ENCODE measurements around the gene SPTBN1.
"Not testable (repeated sequence)": the region's sequence is repeated elsewhere in the genome, so short reads cannot be mapped to it uniquely, and the experiment has no call there.

The SPTBN1 gene

DNA sequence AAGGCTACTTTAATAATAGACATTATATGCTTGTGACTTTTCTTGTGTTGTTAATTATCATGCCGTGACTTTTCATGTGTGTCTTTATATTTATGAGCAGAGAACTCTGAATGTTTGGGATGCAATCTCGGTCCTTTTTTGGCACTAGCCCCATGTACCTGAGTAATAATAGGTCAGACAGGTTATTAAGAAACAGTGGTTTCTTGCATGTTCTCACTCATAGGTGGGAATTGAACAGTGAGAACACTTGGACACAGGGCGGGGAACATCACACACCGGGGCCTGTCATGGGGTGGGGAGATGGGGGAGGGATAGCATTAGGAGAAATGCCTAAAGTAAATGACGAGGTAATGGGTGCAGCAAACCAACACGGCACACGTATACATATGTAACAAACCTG lies 61.9 kb downstream of the SPTBN1 start:
- H3K27ac Mint-ChIP-seq; DNase-seq (ENCODE audit: low spot score in 2 of 2); H3K4me3 Mint-ChIP-seq; H3K36me3 Mint-ChIP-seq; ATAC-seq; H3K9me3 Mint-ChIP-seq; H3K4me1 Mint-ChIP-seq: not testable (repeated sequence)

DNA sequence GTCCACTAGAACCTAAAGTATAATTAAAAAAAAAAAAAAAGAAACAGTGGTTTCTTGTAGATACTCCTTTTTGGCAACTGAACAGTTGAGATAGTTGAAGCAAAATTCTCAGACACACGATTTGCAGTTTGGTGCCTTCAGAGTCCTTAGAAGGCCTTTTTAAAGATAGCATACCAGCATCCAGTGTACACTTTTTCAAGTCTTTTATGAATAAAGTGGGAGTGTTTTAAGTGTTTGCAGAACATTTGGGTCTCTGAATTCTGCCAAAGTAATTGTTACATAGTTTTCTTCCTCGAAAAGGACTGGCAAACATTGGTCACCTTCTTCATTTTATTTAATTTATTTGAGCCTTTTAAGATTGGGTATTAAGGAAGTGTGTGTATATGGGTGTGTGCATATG lies 62.3 kb downstream of the SPTBN1 start:
- DNase-seq (ENCODE audit: low spot score in 2 of 2) (no peak), ATAC-seq (no peak)
- Mint-ChIP-seq H3K36me3 (no peaks in the 10 kb centered on the region), H3K4me1 (no peaks in the 10 kb centered on the region), H3K9me3 (no peaks in the 10 kb centered on the region), H3K4me3 (no peak overlapping the region), H3K27ac (no peak overlapping the region)

DNA sequence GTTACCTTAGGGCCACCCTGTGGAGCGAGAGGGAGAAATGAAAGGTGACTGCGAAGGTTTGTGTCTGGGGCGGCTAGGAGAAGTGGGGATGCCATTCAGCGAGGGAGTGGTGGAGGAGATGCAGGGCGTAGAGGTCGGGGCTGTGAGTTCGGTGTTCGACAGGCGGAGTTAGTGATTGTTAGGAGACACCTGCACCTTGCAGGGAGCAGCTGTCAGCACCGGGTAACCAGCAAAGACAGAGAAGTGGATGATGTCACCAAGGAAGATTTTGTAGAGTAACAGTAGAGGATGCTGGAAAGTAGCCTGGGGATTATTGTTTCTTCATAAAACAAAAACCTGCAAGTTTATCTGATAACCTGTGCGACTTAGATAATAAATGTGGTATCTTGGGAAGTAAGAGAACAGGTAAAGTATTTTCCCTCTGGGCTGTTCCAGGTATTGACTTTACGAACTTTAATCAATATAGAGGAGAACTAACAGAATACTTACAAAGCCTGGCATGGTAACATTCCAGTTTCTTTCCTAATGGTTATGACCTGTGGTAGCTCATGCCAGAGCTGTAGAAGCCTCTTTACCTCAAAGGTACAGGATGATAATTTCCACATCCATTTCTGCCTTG lies 63.8 kb downstream of the SPTBN1 start:
- Mint-ChIP-seq H3K36me3 (no peaks in the 10 kb centered on the region), H3K9me3 (no peaks in the 10 kb centered on the region), H3K4me3 (no peak overlapping the region), H3K27ac (no peak overlapping the region), H3K4me1 (peaks cover 9% of the 10 kb centered on the region)
- no peak for DNase-seq (ENCODE audit: low spot score in 2 of 2)
- ATAC-seq: no peak

DNA sequence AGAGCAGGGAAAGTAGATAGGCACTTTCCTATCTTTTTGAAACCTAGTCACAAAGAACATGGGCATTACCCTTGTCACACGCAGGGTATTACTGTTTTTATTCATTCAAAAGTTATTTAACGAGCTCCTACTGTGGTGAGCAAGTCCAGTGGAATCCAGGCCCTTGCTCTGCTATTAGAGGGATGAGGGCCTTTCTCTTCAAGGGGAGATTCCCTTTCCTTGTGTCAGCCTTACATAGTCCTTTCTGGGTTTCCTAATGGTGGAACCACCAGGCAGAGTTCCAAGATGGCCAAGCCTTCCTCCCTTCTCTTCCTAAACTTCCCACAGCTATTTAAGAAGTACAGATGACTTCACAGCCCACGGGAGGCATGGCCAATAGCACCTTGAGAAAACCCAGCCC lies 64.6 kb downstream of the SPTBN1 start:
- no peak overlapping the region for H3K4me3 Mint-ChIP-seq
- ATAC-seq: no peak
- H3K4me1 Mint-ChIP-seq: peaks cover 11% of the 10 kb centered on the region
- DNase-seq (ENCODE audit: low spot score in 2 of 2): no peak
- H3K27ac Mint-ChIP-seq: no peak overlapping the region
- H3K36me3 Mint-ChIP-seq: no peaks in the 10 kb centered on the region
- no peaks in the 10 kb centered on the region for H3K9me3 Mint-ChIP-seq

DNA sequence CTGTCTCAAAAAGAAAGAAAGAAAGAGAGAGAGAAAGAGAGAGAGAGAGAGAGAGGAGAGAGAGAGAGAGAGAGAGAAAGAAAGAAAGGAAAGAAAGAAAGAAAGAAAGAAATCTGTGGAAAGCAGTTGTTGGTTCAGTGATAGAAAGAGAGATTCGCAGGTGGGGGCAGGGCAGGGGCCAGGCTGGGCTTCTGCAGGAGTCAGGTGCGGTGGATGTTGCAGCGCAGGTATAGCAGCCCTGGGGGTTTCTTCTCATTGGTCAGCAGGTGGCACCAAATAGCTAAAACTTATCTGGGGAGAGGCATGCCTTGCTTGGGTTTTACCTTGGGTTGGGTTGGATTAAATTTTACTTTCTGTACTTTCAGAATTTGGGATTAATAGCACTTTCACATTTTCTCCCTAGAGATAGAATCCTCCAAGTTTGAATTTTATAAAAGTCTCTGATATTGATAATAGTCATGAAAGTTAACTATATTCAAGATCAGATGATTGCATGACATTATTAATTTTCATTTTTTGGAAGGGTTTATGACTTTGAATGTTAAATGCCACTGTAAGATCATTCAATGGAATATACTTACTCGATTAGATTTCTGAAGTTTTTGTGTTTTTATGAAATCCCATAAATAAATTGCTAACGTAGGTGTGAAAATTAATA lies 66.6 kb downstream of the SPTBN1 start:
- DNase-seq (ENCODE audit: low spot score in 2 of 2) (peak; percentile 44 to 67), ATAC-seq (peak; percentile 83)
- Mint-ChIP-seq H3K27ac (no peak overlapping the region), H3K9me3 (no peaks in the 10 kb centered on the region), H3K36me3 (no peaks in the 10 kb centered on the region), H3K4me1 (peaks cover 11% of the 10 kb centered on the region), H3K4me3 (no peak overlapping the region)

DNA sequence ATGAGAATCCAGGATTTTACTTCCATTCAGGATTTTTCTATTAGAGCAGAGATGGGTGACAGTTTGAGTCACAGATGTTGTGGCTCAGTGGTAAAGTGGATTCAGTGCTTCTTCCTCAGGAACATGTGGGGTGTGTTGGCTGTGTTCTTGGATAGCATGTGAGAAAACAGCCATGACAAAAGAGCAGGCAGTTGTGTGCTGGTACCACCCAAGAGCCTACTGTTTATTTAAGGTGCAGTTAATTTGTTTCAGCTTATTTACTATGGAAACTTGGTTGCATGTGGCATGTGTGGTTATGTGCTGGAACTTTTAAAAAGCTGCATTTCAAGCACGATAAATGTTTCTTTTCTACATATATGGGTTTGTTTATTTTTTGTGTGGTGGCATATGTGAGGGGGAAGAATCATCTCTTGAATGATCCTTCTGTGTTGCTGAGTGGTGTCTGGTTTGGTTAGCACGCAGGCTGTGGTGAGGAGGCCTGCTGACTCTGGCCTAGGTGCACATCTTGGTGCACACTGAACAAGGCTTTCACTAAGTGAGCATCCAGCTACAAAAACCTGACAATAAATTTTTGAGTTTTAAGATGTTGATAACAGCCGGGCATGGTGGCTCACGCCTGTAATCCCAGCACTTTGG lies 67.3 kb downstream of the SPTBN1 start:
- Mint-ChIP-seq H3K4me3 (no peak overlapping the region), H3K27ac (no peak overlapping the region), H3K9me3 (no peaks in the 10 kb centered on the region), H3K4me1 (peaks cover 11% of the 10 kb centered on the region), H3K36me3 (no peaks in the 10 kb centered on the region)
- DNase-seq (ENCODE audit: low spot score in 2 of 2): no peak
- ATAC-seq: no peak

DNA sequence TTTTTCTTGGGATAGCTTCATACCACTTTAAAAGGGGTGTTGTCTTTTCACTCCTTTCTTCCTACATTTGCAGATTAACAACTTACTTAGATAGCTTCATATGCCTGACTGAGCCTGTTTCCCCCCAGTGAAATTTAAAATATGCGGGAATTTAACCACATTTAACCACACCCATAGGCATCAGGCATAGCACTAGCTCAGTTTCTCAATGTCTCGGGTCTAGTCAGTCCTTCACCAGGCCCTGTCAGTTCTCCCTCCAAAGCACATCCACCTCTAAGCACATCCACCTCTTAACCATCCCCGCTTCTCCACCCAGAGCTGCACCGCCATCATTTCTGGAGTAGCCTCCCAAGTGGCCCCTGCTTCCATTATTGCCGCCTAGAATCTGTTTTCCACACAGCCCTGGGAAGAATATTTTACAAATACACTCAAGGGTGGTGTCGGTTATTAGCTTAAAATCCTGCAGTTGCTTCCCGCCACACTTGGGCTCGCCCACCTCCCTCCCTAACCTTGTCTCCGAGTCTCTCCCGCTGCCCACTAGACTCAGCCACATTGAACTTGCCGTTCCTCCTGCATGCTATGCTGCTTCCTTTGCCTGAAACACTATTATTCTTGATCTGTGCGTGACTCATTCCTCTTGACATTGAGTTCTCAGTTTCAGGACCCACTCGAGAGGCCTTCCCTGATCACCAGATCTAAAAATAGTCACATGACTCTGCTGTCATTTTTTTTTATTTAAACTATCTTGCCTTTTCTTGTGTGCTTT lies 68.3 kb downstream of the SPTBN1 start:
- peak; percentile 91 for ATAC-seq
- Mint-ChIP-seq H3K27ac (no peak overlapping the region), H3K4me1 (peaks cover 11% of the 10 kb centered on the region), H3K9me3 (no peaks in the 10 kb centered on the region), H3K4me3 (no peak overlapping the region), H3K36me3 (no peaks in the 10 kb centered on the region)
- DNase-seq (ENCODE audit: low spot score in 2 of 2): no peak

DNA sequence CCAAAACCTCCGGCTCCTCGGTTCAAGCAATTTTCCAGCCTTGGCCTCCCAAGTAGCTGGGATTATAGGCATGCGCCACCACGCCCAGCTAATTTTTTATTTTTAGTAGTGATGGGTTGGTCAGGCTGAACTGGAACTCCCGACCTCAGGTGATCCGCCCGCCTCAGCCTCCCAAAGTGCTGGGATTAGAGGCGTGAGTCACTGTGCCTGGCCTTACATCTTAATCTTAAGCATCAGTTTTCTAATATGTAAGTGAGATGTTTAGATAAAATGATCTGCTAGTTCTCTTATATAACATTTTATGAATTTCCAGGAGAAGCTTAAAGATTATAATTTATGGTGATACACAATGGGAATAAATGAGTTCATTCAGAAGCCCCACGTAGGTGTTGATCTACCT lies 69.2 kb downstream of the SPTBN1 start:
- Mint-ChIP-seq H3K36me3 (no peaks in the 10 kb centered on the region), H3K9me3 (no peaks in the 10 kb centered on the region), H3K4me1 (peaks cover 11% of the 10 kb centered on the region), H3K27ac (no peak overlapping the region), H3K4me3 (no peak overlapping the region)
- ATAC-seq (no peak), DNase-seq (ENCODE audit: low spot score in 2 of 2) (no peak)

DNA sequence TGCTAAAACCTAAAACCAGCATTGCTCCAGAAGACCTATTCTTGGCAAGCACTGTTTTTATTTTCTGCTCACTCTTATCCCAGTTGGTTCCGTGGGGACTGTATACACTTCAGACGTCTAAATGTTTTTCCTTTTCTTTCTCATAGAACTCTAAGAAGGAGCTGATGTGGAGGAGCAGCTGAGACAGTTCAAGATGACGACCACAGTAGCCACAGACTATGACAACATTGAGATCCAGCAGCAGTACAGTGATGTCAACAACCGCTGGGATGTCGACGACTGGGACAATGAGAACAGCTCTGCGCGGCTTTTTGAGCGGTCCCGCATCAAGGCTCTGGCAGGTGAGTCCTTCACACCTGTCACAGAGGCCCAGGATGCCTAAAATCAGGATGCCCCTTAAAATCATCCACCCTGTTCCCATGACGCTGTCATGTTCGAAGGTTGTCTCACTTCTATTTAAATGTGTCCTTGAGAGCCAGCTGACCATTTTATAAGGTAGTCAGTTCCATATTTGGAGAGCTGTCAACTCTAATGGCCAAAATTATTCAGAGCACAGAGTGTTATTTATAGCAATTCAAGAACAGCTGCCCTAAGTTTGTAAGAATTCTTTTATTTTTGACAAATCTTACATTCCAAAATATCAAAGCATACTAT lies 70.2 kb downstream of the SPTBN1 start:
- Mint-ChIP-seq H3K27ac (no peak overlapping the region), H3K4me1 (peaks cover 11% of the 10 kb centered on the region), H3K9me3 (no peaks in the 10 kb centered on the region), H3K4me3 (no peak overlapping the region), H3K36me3 (no peaks in the 10 kb centered on the region)
- DNase-seq (ENCODE audit: low spot score in 2 of 2): no peak
- no peak for ATAC-seq

DNA sequence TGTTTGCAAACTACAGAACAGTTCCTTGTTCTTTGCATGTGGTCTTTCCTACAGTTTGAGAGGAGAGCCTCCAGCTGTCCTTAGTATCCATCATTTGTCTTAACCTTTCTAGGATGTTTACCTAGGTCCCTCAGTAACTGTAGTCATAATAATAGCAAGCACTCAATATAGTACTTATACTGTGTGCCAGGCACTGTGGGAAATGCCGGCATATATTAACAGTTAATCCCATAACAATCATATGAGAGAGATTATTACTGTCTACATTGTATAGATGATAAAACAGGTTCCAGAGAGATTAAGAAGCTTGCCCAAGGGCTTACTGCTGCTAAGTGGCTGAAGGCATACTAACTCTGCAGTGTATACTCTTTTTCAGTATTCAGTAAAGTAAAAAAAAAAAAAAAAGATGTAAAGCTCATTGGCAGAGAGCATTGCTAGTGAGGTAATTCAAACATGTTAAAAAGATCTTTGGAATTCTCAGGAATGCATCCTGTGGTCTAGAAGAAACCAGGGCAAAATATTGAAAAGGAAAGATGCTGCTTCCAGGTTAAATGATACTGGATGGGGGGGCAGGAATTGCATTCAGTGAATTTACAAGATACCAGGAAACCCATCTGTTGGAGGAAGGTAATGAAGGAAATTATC lies 72.3 kb downstream of the SPTBN1 start:
- H3K27ac Mint-ChIP-seq: peak overlapping the region; percentile 20
- H3K4me1 Mint-ChIP-seq: peaks cover 11% of the 10 kb centered on the region
- no peak overlapping the region for H3K4me3 Mint-ChIP-seq
- ATAC-seq (no peak), DNase-seq (ENCODE audit: low spot score in 2 of 2) (no peak)
- H3K36me3 Mint-ChIP-seq: no peaks in the 10 kb centered on the region
- H3K9me3 Mint-ChIP-seq: no peaks in the 10 kb centered on the region

DNA sequence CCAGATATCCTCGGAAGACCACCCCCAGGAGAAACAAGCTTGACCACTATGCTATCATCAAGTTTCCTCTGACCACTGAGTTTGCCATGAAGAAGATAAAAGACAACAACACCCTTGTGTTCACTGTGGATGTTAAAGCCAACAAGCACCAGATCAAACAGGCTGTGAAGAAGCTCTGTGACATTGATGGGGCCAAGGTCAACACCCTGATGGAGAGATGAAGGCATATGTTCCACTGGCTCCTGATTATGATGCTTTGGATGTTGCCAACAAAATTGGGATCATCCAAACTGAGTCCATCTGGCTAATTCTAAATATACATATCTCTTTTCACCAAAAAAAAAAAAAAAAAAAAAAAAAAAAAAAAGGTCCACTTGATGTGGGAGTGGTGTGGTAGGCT lies 73.4 kb downstream of the SPTBN1 start:
- not testable (repeated sequence) for H3K4me3 Mint-ChIP-seq; H3K4me1 Mint-ChIP-seq; DNase-seq (ENCODE audit: low spot score in 2 of 2); H3K9me3 Mint-ChIP-seq; H3K36me3 Mint-ChIP-seq; ATAC-seq
- peak overlapping the region; percentile 20 for H3K27ac Mint-ChIP-seq

DNA sequence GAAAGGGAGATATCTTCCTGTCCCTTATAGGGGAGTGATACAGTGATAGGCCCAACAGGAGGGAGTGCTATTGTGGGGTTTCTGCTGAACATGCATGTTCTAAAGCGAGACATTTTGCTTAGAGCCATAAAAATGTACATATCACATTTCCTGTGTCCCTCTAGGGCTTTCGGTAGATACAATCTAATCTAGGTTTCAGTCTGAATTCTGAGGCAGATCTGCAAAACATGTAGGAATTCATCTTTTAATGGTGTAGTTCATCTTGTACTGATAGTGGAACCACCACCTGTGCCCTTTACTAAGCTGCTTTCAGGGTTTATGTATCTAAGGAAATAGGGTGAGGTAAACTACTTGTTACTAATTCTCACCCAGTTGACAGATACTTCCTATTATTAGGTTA lies 73.8 kb downstream of the SPTBN1 start:
- Mint-ChIP-seq H3K36me3 (no peaks in the 10 kb centered on the region), H3K4me3 (no peak overlapping the region), H3K9me3 (no peaks in the 10 kb centered on the region), H3K27ac (no peak overlapping the region), H3K4me1 (peaks cover 2% of the 10 kb centered on the region)
- ATAC-seq (no peak), DNase-seq (ENCODE audit: low spot score in 2 of 2) (no peak)

DNA sequence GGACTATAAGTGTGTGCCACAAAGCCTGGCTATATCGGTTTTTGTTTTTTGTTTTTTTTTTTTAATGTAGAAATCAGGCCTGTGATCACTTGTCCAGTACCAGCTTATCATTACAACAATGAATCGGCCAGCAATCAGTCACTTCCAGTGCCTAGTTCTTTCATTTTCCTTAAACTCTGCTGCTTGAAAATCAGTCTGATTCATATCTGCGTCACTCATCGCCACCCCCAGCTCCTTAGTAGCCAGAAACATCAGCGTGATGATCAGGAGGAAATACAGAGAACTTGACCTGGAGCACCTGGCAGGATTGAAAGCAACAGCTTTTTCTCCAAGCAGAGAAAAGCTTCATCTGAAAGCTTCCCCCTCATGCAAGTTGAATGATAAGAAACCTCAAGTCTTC lies 75.4 kb downstream of the SPTBN1 start:
- Mint-ChIP-seq H3K4me1 (no peaks in the 10 kb centered on the region), H3K27ac (no peak overlapping the region), H3K4me3 (no peak overlapping the region), H3K36me3 (no peaks in the 10 kb centered on the region), H3K9me3 (no peaks in the 10 kb centered on the region)
- DNase-seq (ENCODE audit: low spot score in 2 of 2) (no peak), ATAC-seq (no peak)

DNA sequence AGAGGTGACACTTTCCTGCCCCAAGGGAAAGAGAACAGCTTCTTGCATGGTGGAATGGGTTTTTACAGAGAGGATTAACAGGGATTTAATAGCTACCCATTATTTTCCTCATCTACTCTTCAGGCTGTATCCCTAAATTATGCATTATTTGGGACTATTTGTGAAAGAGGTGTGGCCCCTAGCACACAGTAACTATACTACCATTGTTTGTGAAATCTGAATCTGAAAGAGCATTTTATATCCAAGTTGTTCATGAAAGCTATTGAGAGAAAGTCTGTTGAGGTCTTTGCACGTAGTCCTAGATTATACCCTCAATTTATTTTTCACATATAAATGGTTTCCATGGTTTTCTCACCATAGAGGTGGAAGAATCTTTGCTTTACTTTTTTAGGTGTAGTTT lies 78.1 kb downstream of the SPTBN1 start:
- Mint-ChIP-seq H3K9me3 (no peaks in the 10 kb centered on the region), H3K27ac (no peak overlapping the region), H3K4me3 (no peak overlapping the region), H3K4me1 (no peaks in the 10 kb centered on the region), H3K36me3 (no peaks in the 10 kb centered on the region)
- ATAC-seq: no peak
- DNase-seq (ENCODE audit: low spot score in 2 of 2): no peak

DNA sequence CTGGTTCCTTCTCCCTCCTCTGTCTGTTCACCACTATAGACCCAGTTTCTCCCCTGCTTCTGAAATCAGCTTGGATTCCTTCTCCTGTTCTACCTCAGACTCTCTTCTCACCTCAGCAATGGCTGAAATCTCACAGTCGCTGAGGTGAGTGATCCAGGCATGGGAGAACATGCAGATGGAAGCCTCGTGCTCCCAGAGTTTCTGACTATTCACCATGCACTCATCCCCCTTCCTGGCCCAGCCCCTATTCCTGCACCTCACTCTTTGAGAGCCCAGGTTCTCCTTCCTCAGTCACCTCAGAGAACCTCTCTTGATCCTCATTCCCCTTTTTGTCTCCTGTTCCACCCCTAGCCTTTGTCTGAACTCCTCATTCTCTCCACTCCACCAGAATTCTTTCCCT lies 78.5 kb downstream of the SPTBN1 start:
- no peak for DNase-seq (ENCODE audit: low spot score in 2 of 2)
- Mint-ChIP-seq H3K27ac (no peak overlapping the region), H3K4me1 (no peaks in the 10 kb centered on the region), H3K4me3 (no peak overlapping the region), H3K9me3 (no peaks in the 10 kb centered on the region), H3K36me3 (no peaks in the 10 kb centered on the region)
- ATAC-seq: no peak

Measured in stimulated activated effector memory CD8-positive, alpha-beta T cell treated with anti-CD3 and anti-CD28 coated beads, Interleukin-12 subunit alpha, Interleukin-12 subunit beta, amount 100 ng/mL, for 72 hours (primary cell).